ENCODE measurements around the gene KCNQ4. TPM values are rescaled to one million over a fixed set of nuclear protein-coding genes. Genes with fewer than 3 reads are reported as not detected.

Gene KCNQ4
- total RNA-seq, 4 donors from 2014 or later, result 1.1 to 3.3 (median 2.4) TPM

- no peak overlapping the region for H3K4me3 ChIP-seq
These were observed 104.1 kb downstream of the KCNQ4 start for GRCh38 chr1:40887652-40888051.

More at GRCh38 chr1:40887652-40888051, 104.1 kb downstream of the KCNQ4 start:
- Histone ChIP-seq H3K27ac (no peak overlapping the region), H3K36me3 (no peaks in the 10 kb centered on the region), H3K9me3 (no peaks in the 10 kb centered on the region), H3K4me1 (peaks cover 0 to 6% (median 0%) of the 10 kb centered on the region in 4 donors), H3K27me3 (peaks cover 0 to 5% of the 10 kb centered on the region in 2 donors)
- DNase-seq, result no peak
- no peak for TF ChIP-seq CTCF (IDR thresholded peaks at IDR 0.05)
- TF ChIP-seq POLR2A (IDR thresholded peaks at IDR 0.05), result no peak

Small RNA genes lying within 50 kb of the gene (small RNA-seq; reads per million reads assigned to genes)
- 1.3 to 5.5 reads per million in 2 donors for gene MIR30C1
- 107 to 572 reads per million in 2 donors for gene MIR30E
- 0 reads per million in 2 donors for gene RN7SL326P

Other genes starting within 250 kb of the KCNQ4 start
- gene RIMS3, start 118.1 kb upstream of the KCNQ4 start, total RNA-seq, result 1 to 10 TPM; 2.5 to 6.6 (median 5.4) TPM
- 100 to 1,000 TPM in 1 of 4 donors, 10 to 100 TPM in 3; 53.1 to 122 (median 65.0) TPM for gene NFYC, start 92.1 kb upstream of the KCNQ4 start, total RNA-seq
- gene CITED4, start 78.6 kb downstream of the KCNQ4 start, total RNA-seq, result 10 to 100 TPM in 1 of 4 donors, 1 to 10 TPM in 3; 2.0 to 19.0 (median 2.3) TPM
- gene CTPS1, start 195.9 kb downstream of the KCNQ4 start, total RNA-seq, result 100 to 1,000 TPM in 3 of 4 donors, 10 to 100 TPM in 1; 43.7 to 181 (median 107) TPM
- gene SLFNL1, start 237.9 kb downstream of the KCNQ4 start, total RNA-seq, result 1 to 10 TPM in 1 of 4 donors, under 1 TPM in 2, not detected in 1; 0.85 to 1.6 (median 0.88) TPM